DMS114 treated with DMSO at 0.1 percent for 48 hours (cell line): Measurements from ENCODE around the gene ZNF107.
"Not testable (repeated sequence)": the region's sequence is repeated elsewhere in the genome, so short reads cannot be mapped to it uniquely, and the experiment has no call there.

Experiments used
- DNase-seq: peaks from one replicate; lab custom pipeline; 2025; ENCODE audit not compliant: unreplicated experiment; lab: John Stamatoyannopoulos, UW

The ZNF107 gene

GRCh38 chr7:64733550-64734240 lies 67.8 kb downstream of the ZNF107 start:
- no peak for DNase-seq

- no peak for DNase-seq
These were observed 70.6 kb downstream of the ZNF107 start for GRCh38 chr7:64736575-64736974.

GRCh38 chr7:64738403-64738802 lies 72.5 kb downstream of the ZNF107 start:
- DNase-seq: not testable (repeated sequence)

- DNase-seq: not testable (repeated sequence)
These were observed 73.0 kb downstream of the ZNF107 start for GRCh38 chr7:64738953-64739352.

- DNase-seq: no peak
These were observed 78.7 kb downstream of the ZNF107 start for GRCh38 chr7:64744680-64745079.

GRCh38 chr7:64747802-64748201 lies 81.9 kb downstream of the ZNF107 start:
- no peak for DNase-seq

- DNase-seq: no peak
These were observed 87.1 kb downstream of the ZNF107 start for GRCh38 chr7:64753032-64753431.

- DNase-seq: no peak
These were observed 89.9 kb downstream of the ZNF107 start for GRCh38 chr7:64755865-64756264.

- DNase-seq: no peak
These were observed 92.2 kb downstream of the ZNF107 start for GRCh38 chr7:64758151-64758550.
